Measurements from ENCODE around the gene USP3. TPM values are rescaled to one million over a fixed set of nuclear protein-coding genes. Genes with fewer than 3 reads are reported as not detected.

USP3 gene
- total and polyA plus RNA-seq, 2 of the 13 experiments (the other 11 are each of a cell fraction or from before 2014, with no cell fraction given), result 14.3 to 61.2 TPM

DNA sequence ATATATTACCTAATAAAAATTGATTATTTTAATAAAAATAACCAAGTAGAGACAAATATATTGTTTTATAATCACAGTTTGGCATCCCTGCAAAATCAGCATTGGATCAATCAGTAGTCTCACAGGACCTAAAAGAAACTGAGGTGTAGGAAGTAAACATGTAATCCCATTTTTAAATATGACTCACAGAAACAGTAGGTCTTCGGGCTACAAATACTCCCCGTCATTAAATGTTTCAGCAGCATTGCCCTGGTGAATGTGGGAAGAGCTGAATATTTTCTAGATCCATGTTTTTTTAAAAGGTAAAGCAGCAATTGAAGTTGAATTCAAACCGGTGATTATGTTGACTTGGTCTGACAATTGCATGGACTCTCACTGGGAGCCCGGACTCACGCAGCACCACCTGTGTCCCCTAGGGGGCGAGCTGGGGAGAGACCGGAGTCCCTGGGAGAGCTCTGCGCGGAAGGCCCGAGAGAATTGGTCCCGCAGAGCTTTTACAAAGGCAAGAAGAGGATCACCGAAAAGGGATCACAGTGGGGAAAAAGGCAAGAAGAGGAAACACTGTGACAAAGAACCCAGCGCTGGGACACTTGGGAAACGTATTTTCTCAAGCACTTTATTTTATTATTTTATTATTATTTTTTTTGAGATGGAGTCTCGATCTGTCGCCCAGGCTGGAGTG, 17.2 kb upstream of the USP3 start (continued):
- 0 out of 2 replicates have a peak, but pooled peaks have one; percentile 16 for TF ChIP-seq RXRB (CRISPR knock-in tag; IDR thresholded peaks at IDR 0.05; ENCODE audit: borderline replicate concordance)
- TF ChIP-seq RFX3 (CRISPR knock-in tag; IDR thresholded peaks at IDR 0.05), result no peak
- TF ChIP-seq ZNF136 (CRISPR knock-in tag; IDR thresholded peaks at IDR 0.05; ENCODE audit: low read depth), result no peak
- no peak for TF ChIP-seq CCAR2 (optimal IDR thresholded peaks at IDR 0.05; ENCODE audit: low read depth, low read length)
- TF ChIP-seq ZNF709 (CRISPR knock-in tag; IDR thresholded peaks at IDR 0.05), result no peak
- no peak for TF ChIP-seq ZNF253 (CRISPR knock-in tag; IDR thresholded peaks at IDR 0.05; ENCODE audit: borderline replicate concordance)
- peak; percentile 33; the same call in 1 of the 2 replicates for TF ChIP-seq ZSCAN9 (CRISPR knock-in tag; IDR thresholded peaks at IDR 0.05; ENCODE audit: borderline replicate concordance)
- TF ChIP-seq GABPB1 (CRISPR knock-in tag; IDR thresholded peaks at IDR 0.05), result peak; percentile 34; the same call in 1 of the 2 replicates
- TF ChIP-seq, protein P1, sequence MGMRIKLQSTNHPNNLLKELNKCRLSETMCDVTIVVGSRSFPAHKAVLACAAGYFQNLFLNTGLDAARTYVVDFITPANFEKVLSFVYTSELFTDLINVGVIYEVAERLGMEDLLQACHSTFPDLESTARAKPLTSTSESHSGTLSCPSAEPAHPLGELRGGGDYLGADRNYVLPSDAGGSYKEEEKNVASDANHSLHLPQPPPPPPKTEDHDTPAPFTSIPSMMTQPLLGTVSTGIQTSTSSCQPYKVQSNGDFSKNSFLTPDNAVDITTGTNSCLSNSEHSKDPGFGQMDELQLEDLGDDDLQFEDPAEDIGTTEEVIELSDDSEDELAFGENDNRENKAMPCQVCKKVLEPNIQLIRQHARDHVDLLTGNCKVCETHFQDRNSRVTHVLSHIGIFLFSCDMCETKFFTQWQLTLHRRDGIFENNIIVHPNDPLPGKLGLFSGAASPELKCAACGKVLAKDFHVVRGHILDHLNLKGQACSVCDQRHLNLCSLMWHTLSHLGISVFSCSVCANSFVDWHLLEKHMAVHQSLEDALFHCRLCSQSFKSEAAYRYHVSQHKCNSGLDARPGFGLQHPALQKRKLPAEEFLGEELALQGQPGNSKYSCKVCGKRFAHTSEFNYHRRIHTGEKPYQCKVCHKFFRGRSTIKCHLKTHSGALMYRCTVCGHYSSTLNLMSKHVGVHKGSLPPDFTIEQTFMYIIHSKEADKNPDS (CRISPR knock-in tag; IDR thresholded peaks at IDR 0.05), result no peak
- TF ChIP-seq ZFP36L1 (CRISPR knock-in tag; IDR thresholded peaks at IDR 0.05), result no peak
- peak; percentile 70; the same call in 1 of the 2 replicates for TF ChIP-seq ZSCAN12 (CRISPR knock-in tag; IDR thresholded peaks at IDR 0.05)
- TF ChIP-seq ZNF138 (CRISPR knock-in tag; IDR thresholded peaks at IDR 0.05; ENCODE audit: low read depth), result no peak
- TF ChIP-seq, protein P2, sequence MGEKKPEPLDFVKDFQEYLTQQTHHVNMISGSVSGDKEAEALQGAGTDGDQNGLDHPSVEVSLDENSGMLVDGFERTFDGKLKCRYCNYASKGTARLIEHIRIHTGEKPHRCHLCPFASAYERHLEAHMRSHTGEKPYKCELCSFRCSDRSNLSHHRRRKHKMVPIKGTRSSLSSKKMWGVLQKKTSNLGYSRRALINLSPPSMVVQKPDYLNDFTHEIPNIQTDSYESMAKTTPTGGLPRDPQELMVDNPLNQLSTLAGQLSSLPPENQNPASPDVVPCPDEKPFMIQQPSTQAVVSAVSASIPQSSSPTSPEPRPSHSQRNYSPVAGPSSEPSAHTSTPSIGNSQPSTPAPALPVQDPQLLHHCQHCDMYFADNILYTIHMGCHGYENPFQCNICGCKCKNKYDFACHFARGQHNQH (CRISPR knock-in tag; IDR thresholded peaks at IDR 0.05), result 0 out of 2 replicates have a peak, but pooled peaks have one; percentile 30
- TF ChIP-seq EED (CRISPR knock-in tag; IDR thresholded peaks at IDR 0.05), result no peak
- 0 out of 2 replicates have a peak, but pooled peaks have one; percentile 46 for TF ChIP-seq ZFP37 (CRISPR knock-in tag; IDR thresholded peaks at IDR 0.05; ENCODE audit: borderline replicate concordance)
- no peak for TF ChIP-seq ZNF383 (CRISPR knock-in tag; IDR thresholded peaks at IDR 0.05; ENCODE audit: borderline replicate concordance)
- TF ChIP-seq NCOR1 (IDR thresholded peaks at IDR 0.05; ENCODE audit: borderline replicate concordance, low read length), result no peak
- no peak for TF ChIP-seq NCOA5 (CRISPR knock-in tag; IDR thresholded peaks at IDR 0.05)
- TF ChIP-seq PBX3 (CRISPR knock-in tag; IDR thresholded peaks at IDR 0.05; ENCODE audit: borderline replicate concordance), result no peak
- TF ChIP-seq PCBP1 (IDR thresholded peaks at IDR 0.05; ENCODE audit: borderline replicate concordance, low read depth, low read length), result no peak
- peak; percentile 24; the same call in 1 of the 2 replicates for TF ChIP-seq DMAP1 (CRISPR knock-in tag; IDR thresholded peaks at IDR 0.05)
- TF ChIP-seq CREM (IDR thresholded peaks at IDR 0.05), result no peak
- no peak for TF ChIP-seq CREM (CRISPR knock-in tag; IDR thresholded peaks at IDR 0.05)
- TF ChIP-seq ZEB1 (IDR thresholded peaks at IDR 0.05; ENCODE audit: insufficient replicate concordance, low read depth), result no peak
- TF ChIP-seq MIER2 (CRISPR knock-in tag; IDR thresholded peaks at IDR 0.05), result no peak
- no peak for TF ChIP-seq NONO (IDR thresholded peaks at IDR 0.05)
- no peak for TF ChIP-seq NONO (CRISPR knock-in tag; conservative IDR thresholded peaks at IDR 0.05)
- no peak for TF ChIP-seq CHCHD3 (CRISPR knock-in tag; IDR thresholded peaks at IDR 0.05)

All from HepG2 (cell line).